Fibroblast of skin of back (primary cell): ENCODE measurements around the gene HMGCS1.
"Not testable (repeated sequence)": the region's sequence is repeated elsewhere in the genome, so short reads cannot be mapped to it uniquely, and the experiment has no call there.

Experiments
- DNase-seq: peaks from one replicate; pipeline ENCODE4 v3.0.0-alpha.2; 2013

HMGCS1 gene

GRCh38 chr5:43273552-43273951 is 39.7 kb downstream of the HMGCS1 start:
- DNase-seq = no peak

GRCh38 chr5:43270645-43271044 is 42.6 kb downstream of the HMGCS1 start:
- no peak for DNase-seq

GRCh38 chr5:43268188-43268820 is 44.9 kb downstream of the HMGCS1 start:
- no peak for DNase-seq

GRCh38 chr5:43262269-43262668 is 50.9 kb downstream of the HMGCS1 start:
- DNase-seq = not testable (repeated sequence)

- no peak for DNase-seq
These were observed 55.1 kb downstream of the HMGCS1 start for GRCh38 chr5:43258116-43258515.

GRCh38 chr5:43256261-43256966 is 56.8 kb downstream of the HMGCS1 start:
- DNase-seq = no peak

- no peak for DNase-seq
These were observed 57.5 kb downstream of the HMGCS1 start for GRCh38 chr5:43255704-43256103.

GRCh38 chr5:43251754-43252153 is 61.5 kb downstream of the HMGCS1 start:
- no peak for DNase-seq

GRCh38 chr5:43245724-43246385 is 67.4 kb downstream of the HMGCS1 start:
- DNase-seq = no peak

- no peak for DNase-seq
These were observed 68.2 kb downstream of the HMGCS1 start for GRCh38 chr5:43244823-43245565.

GRCh38 chr5:43243270-43243669 is 69.9 kb downstream of the HMGCS1 start:
- no peak for DNase-seq

GRCh38 chr5:43242196-43242595 is 71.0 kb downstream of the HMGCS1 start:
- DNase-seq = no peak
